HEK293 (cell line): Measurements from ENCODE around the gene ROS1.

Experiments used
- CTCF ChIA-PET: fragments of 350-600 bp; formaldehyde crosslinking; extraction: SDS; loops from one replicate; lab custom pipeline; 2021; ENCODE audit warnings: antibody characterized with exemption; lab: Yijun Ruan, JAX
- POLR2A ChIA-PET: fragments of 300-600 bp; formaldehyde crosslinking; extraction: SDS; loops from one replicate; lab custom pipeline; 2020; ENCODE audit warnings: antibody characterized with exemption, inconsistent platforms; lab: Yijun Ruan, JAX
- H3K27ac ChIP-seq: fragments of 200-500 bp; sonication (Bioruptor generic); 2 replicates; pipeline ENCODE4 v1.5.1; 2014; ENCODE audit warnings: low read depth, low read length, control low read depth, inconsistent platforms; ENCODE audit errors: extremely low read depth
- H3K36me3 ChIP-seq, 2 experiments: fragments of 200-500 bp in 1 of 2; sonication (Bioruptor generic) in 1 of 2; 1 replicate in 1 of 2; 2 replicates in 1 of 2; pipeline ENCODE4 v1.5.1; 2014 to 2017; ENCODE audit warnings: inconsistent platforms in 2 of 2, low read length in 2 of 2; ENCODE audit not compliant: control insufficient read depth in 2 of 2, insufficient read depth in 1 of 2
- H3K4me1 ChIP-seq: fragments of 200-500 bp; sonication (Bioruptor generic); 2 replicates; pipeline ENCODE4 v1.5.1; 2014; ENCODE audit warnings: mild to moderate bottlenecking, low read length, inconsistent platforms; ENCODE audit not compliant: control insufficient read depth, insufficient read depth
- H3K4me3 ChIP-seq: 2 replicates; pipeline ENCODE4 v1.5.1; 2011; ENCODE audit warnings: low read depth, mild to moderate bottlenecking, control low read depth, low read length, moderate library complexity
- H3K9me3 ChIP-seq: fragments of 200-500 bp; sonication (Bioruptor generic); 2 replicates; pipeline ENCODE4 v1.5.1; 2014; ENCODE audit warnings: low read depth, low read length, inconsistent platforms; ENCODE audit not compliant: control insufficient read depth, insufficient read depth
- AEBP2 ChIP-seq: fragments of 450-650 bp; formaldehyde crosslinking; IDR thresholded peaks from 2 replicates; pipeline ENCODE4 v1.5.1; 2016; ENCODE audit warnings: missing biosample characterization, missing genetic modification characterization, borderline replicate concordance
- BCL6B ChIP-seq: fragments of 450-650 bp; formaldehyde crosslinking; IDR thresholded peaks from 2 replicates; pipeline ENCODE4 v1.5.1; 2017; ENCODE audit warnings: missing biosample characterization, missing genetic modification characterization
- GLI2 ChIP-seq: fragments of 450-650 bp; formaldehyde crosslinking; IDR thresholded peaks from 2 replicates; pipeline ENCODE4; 2017; ENCODE audit warnings: missing biosample characterization, missing genetic modification characterization, low read depth, borderline replicate concordance
- INSM2 ChIP-seq: fragments of 450-650 bp; formaldehyde crosslinking; IDR thresholded peaks from 2 replicates; pipeline ENCODE4 v1.5.1; 2016; ENCODE audit warnings: missing biosample characterization, missing genetic modification characterization
- KLF1 ChIP-seq: fragments of 450-650 bp; formaldehyde crosslinking; IDR thresholded peaks from 2 replicates; pipeline ENCODE4 v1.5.1; 2016; ENCODE audit warnings: missing biosample characterization, missing genetic modification characterization
- SP3 ChIP-seq: fragments of 450-650 bp; formaldehyde crosslinking; IDR thresholded peaks from 2 replicates; pipeline ENCODE4 v1.5.1; 2016; ENCODE audit warnings: missing biosample characterization, missing genetic modification characterization
- YY1 ChIP-seq: fragments of 450-650 bp; formaldehyde crosslinking; IDR thresholded peaks from 2 replicates; pipeline ENCODE4 v1.5.1; 2018; ENCODE audit warnings: missing biosample characterization, missing genetic modification characterization
- ZBTB26 ChIP-seq: fragments of 450-650 bp; formaldehyde crosslinking; optimal IDR thresholded peaks from 2 replicates; pipeline ENCODE3; 2016; ENCODE audit warnings: missing biosample characterization, mild to moderate bottlenecking, missing genetic modification characterization
- ZBTB6 ChIP-seq: fragments of 450-650 bp; formaldehyde crosslinking; IDR thresholded peaks from 2 replicates; pipeline ENCODE4 v1.5.1; 2017; ENCODE audit warnings: missing biosample characterization, missing genetic modification characterization
- ZNF184 ChIP-seq: fragments of 450-650 bp; IDR thresholded peaks from 2 replicates; pipeline ENCODE4 v1.5.1; 2018; ENCODE audit warnings: missing biosample characterization, mild to moderate bottlenecking, missing genetic modification characterization
- ZNF19 ChIP-seq: fragments of 450-650 bp; formaldehyde crosslinking; IDR thresholded peaks from 2 replicates; pipeline ENCODE4; 2016; ENCODE audit warnings: missing biosample characterization, missing genetic modification characterization, low read depth
- ZNF202 ChIP-seq: fragments of 450-650 bp; formaldehyde crosslinking; IDR thresholded peaks from 2 replicates; pipeline ENCODE4 v1.5.1; 2016; ENCODE audit warnings: missing biosample characterization, missing genetic modification characterization, borderline replicate concordance
- ZNF335 ChIP-seq: fragments of 450-650 bp; formaldehyde crosslinking; conservative IDR thresholded peaks from 2 replicates; pipeline ENCODE4 v1.5.1; 2016; ENCODE audit warnings: missing biosample characterization, missing genetic modification characterization
- ZNF394 ChIP-seq: fragments of 450-650 bp; formaldehyde crosslinking; IDR thresholded peaks from 2 replicates; pipeline ENCODE4 v1.5.1; 2016; ENCODE audit warnings: missing biosample characterization, missing genetic modification characterization, mild to moderate bottlenecking, moderate library complexity, borderline replicate concordance
- ZNF558 ChIP-seq: fragments of 450-650 bp; formaldehyde crosslinking; IDR thresholded peaks from 2 replicates; pipeline ENCODE4 v1.5.1; 2016; ENCODE audit warnings: missing biosample characterization, missing genetic modification characterization
- ZNF621 ChIP-seq: fragments of 450-650 bp; formaldehyde crosslinking; IDR thresholded peaks from 2 replicates; pipeline ENCODE4 v1.5.1; 2017; ENCODE audit warnings: missing biosample characterization, missing genetic modification characterization
- ZNF701 ChIP-seq: fragments of 450-650 bp; formaldehyde crosslinking; IDR thresholded peaks from 2 replicates; pipeline ENCODE4 v1.5.1; 2016; ENCODE audit warnings: missing biosample characterization, missing genetic modification characterization
- ZNF837 ChIP-seq: fragments of 450-650 bp; formaldehyde crosslinking; IDR thresholded peaks from 2 replicates; pipeline ENCODE4 v1.5.1; 2016; ENCODE audit warnings: missing biosample characterization, missing genetic modification characterization
- TF ChIP-seq, protein P1 (sequence below): fragments of 450-650 bp; formaldehyde crosslinking; IDR thresholded peaks from 2 replicates; pipeline ENCODE4 v1.5.1; 2017; ENCODE audit warnings: missing biosample characterization, missing genetic modification characterization

The ROS1 gene

GRCh38 chr6:117270055-117270842, 155.5 kb downstream of the ROS1 start (continued):
- TF ChIP-seq ZBTB26 (peak; percentile 56), BCL6B (tag by site-specific recombination) (no peak)

DNA sequence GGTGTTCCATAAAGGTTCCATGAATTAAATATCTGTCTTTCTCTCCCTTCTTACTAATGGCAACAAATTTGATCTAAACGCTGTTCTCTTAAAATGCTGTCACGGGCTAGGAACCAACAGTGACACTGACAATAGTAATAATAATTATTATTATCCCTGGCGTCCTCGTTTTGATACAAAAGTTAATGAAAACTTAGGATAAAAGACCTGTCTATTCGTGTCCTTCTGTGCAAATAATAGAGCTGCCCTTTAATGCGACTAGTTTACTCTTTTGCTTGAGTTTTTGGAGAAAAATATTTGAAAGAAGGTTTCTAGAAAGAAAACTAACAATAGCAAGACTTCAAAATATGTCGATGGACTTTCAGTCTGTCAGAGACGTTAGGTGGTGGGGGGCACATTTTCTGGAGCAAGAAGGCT, 156.1 kb downstream of the ROS1 start:
- ChIA-PET POLR2A (no interaction called here), CTCF (interaction anchor here (0.6 to 1.8 kb wide), 3 partner anchors 222 to 300 kb away, joined by 3 to 4 read pairs (median 3); no protein-coding TSS in a partner anchor)
- no peak overlapping the region for H3K27ac ChIP-seq

GRCh38 chr6:117268924-117269323, 156.8 kb downstream of the ROS1 start:
- H3K36me3 ChIP-seq, result no peaks in the 10 kb centered on the region
- H3K27ac ChIP-seq, result no peak overlapping the region
- ChIA-PET CTCF (interaction anchor here (0.6 to 2.0 kb wide), 5 partner anchors 12 to 694 kb away, joined by 3 to 6 read pairs (median 4); no protein-coding TSS in a partner anchor), POLR2A (no interaction called here)
- no peak overlapping the region for H3K4me3 ChIP-seq
- H3K4me1 ChIP-seq, result no peaks in the 10 kb centered on the region; the same call in 1 of the 2 replicates
- no peaks in the 10 kb centered on the region for H3K9me3 ChIP-seq
- TF ChIP-seq, protein P1, sequence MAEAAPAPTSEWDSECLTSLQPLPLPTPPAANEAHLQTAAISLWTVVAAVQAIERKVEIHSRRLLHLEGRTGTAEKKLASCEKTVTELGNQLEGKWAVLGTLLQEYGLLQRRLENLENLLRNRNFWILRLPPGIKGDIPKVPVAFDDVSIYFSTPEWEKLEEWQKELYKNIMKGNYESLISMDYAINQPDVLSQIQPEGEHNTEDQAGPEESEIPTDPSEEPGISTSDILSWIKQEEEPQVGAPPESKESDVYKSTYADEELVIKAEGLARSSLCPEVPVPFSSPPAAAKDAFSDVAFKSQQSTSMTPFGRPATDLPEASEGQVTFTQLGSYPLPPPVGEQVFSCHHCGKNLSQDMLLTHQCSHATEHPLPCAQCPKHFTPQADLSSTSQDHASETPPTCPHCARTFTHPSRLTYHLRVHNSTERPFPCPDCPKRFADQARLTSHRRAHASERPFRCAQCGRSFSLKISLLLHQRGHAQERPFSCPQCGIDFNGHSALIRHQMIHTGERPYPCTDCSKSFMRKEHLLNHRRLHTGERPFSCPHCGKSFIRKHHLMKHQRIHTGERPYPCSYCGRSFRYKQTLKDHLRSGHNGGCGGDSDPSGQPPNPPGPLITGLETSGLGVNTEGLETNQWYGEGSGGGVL (tag by site-specific recombination), result no peak
- TF ChIP-seq ZNF394 (tag by site-specific recombination) (no peak), BCL6B (tag by site-specific recombination) (no peak), ZNF184 (no peak), ZNF335 (tag by site-specific recombination) (no peak), ZNF19 (tag by site-specific recombination) (no peak), ZBTB6 (tag by site-specific recombination) (no peak), ZNF621 (no peak), ZNF202 (tag by site-specific recombination) (no peak), ZNF558 (tag by site-specific recombination) (no peak), KLF1 (tag by site-specific recombination) (no peak), GLI2 (tag by site-specific recombination) (no peak), YY1 (tag by site-specific recombination) (no peak)

More for the DNA sequence above, 156.1 kb downstream of the ROS1 start:
- Histone ChIP-seq H3K36me3 (no peaks in the 10 kb centered on the region), H3K4me1 (no peaks in the 10 kb centered on the region; the same call in 1 of the 2 replicates), H3K4me3 (no peak overlapping the region), H3K9me3 (no peaks in the 10 kb centered on the region)
- TF ChIP-seq ZNF701, result no peak
- peak; percentile 58 for TF ChIP-seq ZNF558 (tag by site-specific recombination)
- no peak for TF ChIP-seq AEBP2 (tag by site-specific recombination)
- no peak for TF ChIP-seq INSM2 (tag by site-specific recombination)
- no peak for TF ChIP-seq SP3 (tag by site-specific recombination)
- TF ChIP-seq ZNF837, result no peak
